ENCODE data around the gene STH.

STH gene

DNA sequence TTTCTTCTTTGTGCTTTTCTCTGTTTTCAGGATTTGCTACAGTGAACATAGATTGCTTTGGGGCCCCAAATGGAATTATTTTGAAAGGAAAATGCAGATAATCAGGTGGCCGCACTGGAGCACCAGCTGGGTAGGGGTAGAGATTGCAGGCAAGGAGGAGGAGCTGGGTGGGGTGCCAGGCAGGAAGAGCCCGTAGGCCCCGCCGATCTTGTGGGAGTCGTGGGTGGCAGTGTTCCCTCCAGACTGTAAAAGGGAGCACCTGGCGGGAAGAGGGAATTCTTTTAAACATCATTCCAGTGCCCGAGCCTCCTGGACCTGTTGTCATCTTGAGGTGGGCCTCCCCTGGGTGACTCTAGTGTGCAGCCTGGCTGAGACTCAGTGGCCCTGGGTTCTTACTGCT is 1.2 kb downstream of the STH start:
- H3K4me1 ChIP-seq (ENCODE audit: control insufficient read depth in 1 of 2, insufficient read depth in 2 of 2, low read length in 2 of 2): no peaks in the 10 kb centered on the region
- H2AFZ ChIP-seq (ENCODE audit: insufficient read depth, low read length, poor library complexity): no peak overlapping the region
- H2BK120ac ChIP-seq (ENCODE audit: insufficient read depth, low read length, poor library complexity): no peak overlapping the region
- no peak overlapping the region for H3K9ac ChIP-seq (ENCODE audit: low read length)
- H3K9me3 ChIP-seq (ENCODE audit: insufficient read depth, low read depth, low read length): peaks cover 2% of the 10 kb centered on the region
- no peak overlapping the region for H2BK12ac ChIP-seq (ENCODE audit: low read length)
- no peaks in the 10 kb centered on the region for H3K79me2 ChIP-seq (ENCODE audit: control insufficient read depth, insufficient read depth, low read length, poor library complexity)
- H3K4me2 ChIP-seq (ENCODE audit: low read length): no peak overlapping the region
- H2AK5ac ChIP-seq (ENCODE audit: low read length): no peak overlapping the region
- no peak overlapping the region for H3K18ac ChIP-seq (ENCODE audit: low read length)
- H3K4me3 ChIP-seq (ENCODE audit: low read depth, low read length): no peak overlapping the region
- no peak overlapping the region for H3K14ac ChIP-seq (ENCODE audit: low read length)
- no peaks in the 10 kb centered on the region for H3K27me3 ChIP-seq (ENCODE audit: insufficient read depth, low read length)
- WGBS (ENCODE audit: extremely low coverage, insufficient coverage, insufficient read length): no CpG with 5 or more reads among the region's 7 CpGs
- H3K79me1 ChIP-seq (ENCODE audit: low read length): no peaks in the 10 kb centered on the region
- DNase-seq: no peak
- H4K91ac ChIP-seq (ENCODE audit: low read depth, low read length): no peak overlapping the region
- no peak overlapping the region for H3K4ac ChIP-seq (ENCODE audit: low read depth, low read length)
- no peak overlapping the region for H2BK5ac ChIP-seq (ENCODE audit: low read depth, low read length, poor library complexity)
- no peak overlapping the region for H4K8ac ChIP-seq (ENCODE audit: low read depth, low read length)
- no peak overlapping the region for H4K12ac ChIP-seq (ENCODE audit: low read depth, low read length)
- no peak overlapping the region for H3K23ac ChIP-seq (ENCODE audit: low read length)
- H3K36me3 ChIP-seq (ENCODE audit: control insufficient read depth in 1 of 2, insufficient read depth in 2 of 2, low read length in 2 of 2): no peaks in the 10 kb centered on the region
- H3K27ac ChIP-seq (ENCODE audit: low read depth, low read length): no peak overlapping the region

GRCh38 chr17:46000757-46001156 is 1.7 kb downstream of the STH start:
- no peak for DNase-seq
- H4K91ac ChIP-seq (ENCODE audit: low read depth, low read length): no peak overlapping the region
- no peaks in the 10 kb centered on the region for H3K79me1 ChIP-seq (ENCODE audit: low read length)
- H3K79me2 ChIP-seq (ENCODE audit: control insufficient read depth, insufficient read depth, low read length, poor library complexity): no peaks in the 10 kb centered on the region
- no peaks in the 10 kb centered on the region for H3K27me3 ChIP-seq (ENCODE audit: insufficient read depth, low read length)
- H3K4me1 ChIP-seq (ENCODE audit: control insufficient read depth in 1 of 2, insufficient read depth in 2 of 2, low read length in 2 of 2): no peaks in the 10 kb centered on the region
- no peak overlapping the region for H3K14ac ChIP-seq (ENCODE audit: low read length)
- no peak overlapping the region for H3K4me3 ChIP-seq (ENCODE audit: low read depth, low read length)
- H2AK5ac ChIP-seq (ENCODE audit: low read length): no peak overlapping the region
- H3K4ac ChIP-seq (ENCODE audit: low read depth, low read length): no peak overlapping the region
- no peak overlapping the region for H3K27ac ChIP-seq (ENCODE audit: low read depth, low read length)
- no peak overlapping the region for H3K18ac ChIP-seq (ENCODE audit: low read length)
- H3K9me3 ChIP-seq (ENCODE audit: insufficient read depth, low read depth, low read length): peaks cover 2% of the 10 kb centered on the region
- H3K23ac ChIP-seq (ENCODE audit: low read length): no peak overlapping the region
- no peak overlapping the region for H2BK12ac ChIP-seq (ENCODE audit: low read length)
- H2BK5ac ChIP-seq (ENCODE audit: low read depth, low read length, poor library complexity): no peak overlapping the region
- no peak overlapping the region for H4K12ac ChIP-seq (ENCODE audit: low read depth, low read length)
- H2BK120ac ChIP-seq (ENCODE audit: insufficient read depth, low read length, poor library complexity): no peak overlapping the region
- H3K9ac ChIP-seq (ENCODE audit: low read length): no peak overlapping the region
- no peak overlapping the region for H4K8ac ChIP-seq (ENCODE audit: low read depth, low read length)
- no peak overlapping the region for H3K4me2 ChIP-seq (ENCODE audit: low read length)
- WGBS (ENCODE audit: extremely low coverage, insufficient coverage, insufficient read length): no CpG with 5 or more reads among the region's 2 CpGs
- H3K36me3 ChIP-seq (ENCODE audit: control insufficient read depth in 1 of 2, insufficient read depth in 2 of 2, low read length in 2 of 2): no peaks in the 10 kb centered on the region
- H2AFZ ChIP-seq (ENCODE audit: insufficient read depth, low read length, poor library complexity): no peak overlapping the region

DNA sequence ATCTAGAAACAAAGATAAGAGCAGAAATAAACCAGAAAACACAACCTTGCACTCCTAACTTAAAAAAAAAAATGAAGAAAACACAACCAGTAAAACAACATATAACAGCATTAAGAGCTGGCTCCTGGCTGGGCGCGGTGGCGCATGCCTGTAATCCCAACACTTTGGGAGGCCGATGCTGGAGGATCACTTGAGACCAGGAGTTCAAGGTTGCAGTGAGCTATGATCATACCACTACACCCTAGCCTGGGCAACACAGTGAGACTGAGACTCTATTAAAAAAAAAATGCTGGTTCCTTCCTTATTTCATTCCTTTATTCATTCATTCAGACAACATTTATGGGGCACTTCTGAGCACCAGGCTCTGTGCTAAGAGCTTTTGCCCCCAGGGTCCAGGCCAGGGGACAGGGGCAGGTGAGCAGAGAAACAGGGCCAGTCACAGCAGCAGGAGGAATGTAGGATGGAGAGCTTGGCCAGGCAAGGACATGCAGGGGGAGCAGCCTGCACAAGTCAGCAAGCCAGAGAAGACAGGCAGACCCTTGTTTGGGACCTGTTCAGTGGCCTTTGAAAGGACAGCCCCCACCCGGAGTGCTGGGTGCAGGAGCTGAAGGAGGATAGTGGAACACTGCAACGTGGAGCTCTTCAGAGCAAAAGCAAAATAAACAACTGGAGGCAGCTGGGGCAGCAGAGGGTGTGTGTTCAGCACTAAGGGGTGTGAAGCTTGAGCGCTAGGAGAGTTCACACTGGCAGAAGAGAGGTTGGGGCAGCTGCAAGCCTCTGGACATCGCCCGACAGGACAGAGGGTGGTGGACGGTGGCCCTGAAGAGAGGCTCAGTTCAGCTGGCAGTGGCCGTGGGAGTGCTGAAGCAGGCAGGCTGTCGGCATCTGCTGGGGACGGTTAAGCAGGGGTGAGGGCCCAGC is 2.6 kb downstream of the STH start:
- Histone ChIP-seq H3K27me3 (ENCODE audit: insufficient read depth, low read length) (no peaks in the 10 kb centered on the region), H3K36me3 (ENCODE audit: control insufficient read depth in 1 of 2, insufficient read depth in 2 of 2, low read length in 2 of 2) (no peaks in the 10 kb centered on the region), H4K12ac (ENCODE audit: low read depth, low read length) (no peak overlapping the region), H2BK5ac (ENCODE audit: low read depth, low read length, poor library complexity) (no peak overlapping the region), H3K18ac (ENCODE audit: low read length) (no peak overlapping the region), H2BK12ac (ENCODE audit: low read length) (no peak overlapping the region), H3K9me3 (ENCODE audit: insufficient read depth, low read depth, low read length) (peaks cover 2% of the 10 kb centered on the region), H3K4me3 (ENCODE audit: low read depth, low read length) (no peak overlapping the region), H4K91ac (ENCODE audit: low read depth, low read length) (no peak overlapping the region), H2AK5ac (ENCODE audit: low read length) (no peak overlapping the region), H3K4me1 (ENCODE audit: control insufficient read depth in 1 of 2, insufficient read depth in 2 of 2, low read length in 2 of 2) (no peaks in the 10 kb centered on the region), H3K23ac (ENCODE audit: low read length) (no peak overlapping the region), H3K4ac (ENCODE audit: low read depth, low read length) (no peak overlapping the region), H3K79me1 (ENCODE audit: low read length) (no peaks in the 10 kb centered on the region), H2AFZ (ENCODE audit: insufficient read depth, low read length, poor library complexity) (no peak overlapping the region), H3K9ac (ENCODE audit: low read length) (no peak overlapping the region), H3K14ac (ENCODE audit: low read length) (no peak overlapping the region), H3K79me2 (ENCODE audit: control insufficient read depth, insufficient read depth, low read length, poor library complexity) (no peaks in the 10 kb centered on the region), H4K8ac (ENCODE audit: low read depth, low read length) (no peak overlapping the region), H3K4me2 (ENCODE audit: low read length) (no peak overlapping the region), H2BK120ac (ENCODE audit: insufficient read depth, low read length, poor library complexity) (no peak overlapping the region), H3K27ac (ENCODE audit: low read depth, low read length) (no peak overlapping the region)
- DNase-seq: peak in 1 of 2 donors; percentile 43
- WGBS (ENCODE audit: extremely low coverage, insufficient coverage, insufficient read length): no CpG with 5 or more reads among the region's 13 CpGs

DNA sequence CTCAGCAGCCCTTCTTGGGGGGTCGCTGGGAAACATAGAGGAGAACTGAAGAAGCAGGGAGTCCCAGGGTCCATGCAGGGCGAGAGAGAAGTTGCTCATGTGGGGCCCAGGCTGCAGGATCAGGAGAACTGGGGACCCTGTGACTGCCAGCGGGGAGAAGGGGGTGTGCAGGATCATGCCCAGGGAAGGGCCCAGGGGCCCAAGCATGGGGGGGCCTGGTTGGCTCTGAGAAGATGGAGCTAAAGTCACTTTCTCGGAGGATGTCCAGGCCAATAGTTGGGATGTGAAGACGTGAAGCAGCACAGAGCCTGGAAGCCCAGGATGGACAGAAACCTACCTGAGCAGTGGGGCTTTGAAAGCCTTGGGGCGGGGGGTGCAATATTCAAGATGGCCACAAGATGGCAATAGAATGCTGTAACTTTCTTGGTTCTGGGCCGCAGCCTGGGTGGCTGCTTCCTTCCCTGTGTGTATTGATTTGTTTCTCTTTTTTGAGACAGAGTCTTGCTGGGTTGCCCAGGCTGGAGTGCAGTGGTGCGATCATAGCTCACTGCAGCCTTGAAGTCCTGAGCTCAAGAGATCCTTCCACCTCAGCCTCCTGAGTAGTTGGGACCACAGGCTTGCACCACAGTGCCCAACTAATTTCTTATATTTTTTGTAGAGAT is 3.4 kb downstream of the STH start:
- Histone ChIP-seq H3K4ac (ENCODE audit: low read depth, low read length) (no peak overlapping the region), H3K4me2 (ENCODE audit: low read length) (no peak overlapping the region), H3K14ac (ENCODE audit: low read length) (no peak overlapping the region), H3K9ac (ENCODE audit: low read length) (no peak overlapping the region), H4K91ac (ENCODE audit: low read depth, low read length) (no peak overlapping the region), H3K23ac (ENCODE audit: low read length) (no peak overlapping the region), H3K79me2 (ENCODE audit: control insufficient read depth, insufficient read depth, low read length, poor library complexity) (no peaks in the 10 kb centered on the region), H3K18ac (ENCODE audit: low read length) (no peak overlapping the region), H3K79me1 (ENCODE audit: low read length) (no peaks in the 10 kb centered on the region), H3K4me1 (ENCODE audit: control insufficient read depth in 1 of 2, insufficient read depth in 2 of 2, low read length in 2 of 2) (no peaks in the 10 kb centered on the region), H3K27ac (ENCODE audit: low read depth, low read length) (no peak overlapping the region), H2BK12ac (ENCODE audit: low read length) (no peak overlapping the region), H4K8ac (ENCODE audit: low read depth, low read length) (no peak overlapping the region), H2AFZ (ENCODE audit: insufficient read depth, low read length, poor library complexity) (no peak overlapping the region), H2AK5ac (ENCODE audit: low read length) (no peak overlapping the region), H3K27me3 (ENCODE audit: insufficient read depth, low read length) (no peaks in the 10 kb centered on the region), H3K9me3 (ENCODE audit: insufficient read depth, low read depth, low read length) (peaks cover 2% of the 10 kb centered on the region), H3K4me3 (ENCODE audit: low read depth, low read length) (no peak overlapping the region), H4K12ac (ENCODE audit: low read depth, low read length) (no peak overlapping the region), H2BK120ac (ENCODE audit: insufficient read depth, low read length, poor library complexity) (no peak overlapping the region), H2BK5ac (ENCODE audit: low read depth, low read length, poor library complexity) (no peak overlapping the region), H3K36me3 (ENCODE audit: control insufficient read depth in 1 of 2, insufficient read depth in 2 of 2, low read length in 2 of 2) (no peaks in the 10 kb centered on the region)
- no CpG with 5 or more reads among the region's 8 CpGs for WGBS (ENCODE audit: extremely low coverage, insufficient coverage, insufficient read length)
- peak; percentile 69 to 90 for DNase-seq
